GM19025 (cell line): Measurements from ENCODE around the gene KHDRBS1.
"Not testable (repeated sequence)": the region's sequence is repeated elsewhere in the genome, so short reads cannot be mapped to it uniquely, and the experiment has no call there.

Source experiments
- ATAC-seq: cut with Tn5 transposase; IDR thresholded peaks from one replicate; pipeline ENCODE4 v1.9.1; 2021; ENCODE audit warnings: mild to moderate bottlenecking, low read depth, moderate library complexity; ENCODE audit not compliant: unreplicated experiment

The KHDRBS1 gene

GRCh38 chr1:32060914-32061313 is 47.2 kb downstream of the KHDRBS1 start:
- ATAC-seq: no peak

- no peak for ATAC-seq
These were observed 49.2 kb downstream of the KHDRBS1 start for GRCh38 chr1:32062867-32063230.

- no peak for ATAC-seq
These were observed 49.6 kb downstream of the KHDRBS1 start for GRCh38 chr1:32063261-32063681.

GRCh38 chr1:32065613-32066488 is 52.2 kb downstream of the KHDRBS1 start:
- not testable (repeated sequence) for ATAC-seq

DNA sequence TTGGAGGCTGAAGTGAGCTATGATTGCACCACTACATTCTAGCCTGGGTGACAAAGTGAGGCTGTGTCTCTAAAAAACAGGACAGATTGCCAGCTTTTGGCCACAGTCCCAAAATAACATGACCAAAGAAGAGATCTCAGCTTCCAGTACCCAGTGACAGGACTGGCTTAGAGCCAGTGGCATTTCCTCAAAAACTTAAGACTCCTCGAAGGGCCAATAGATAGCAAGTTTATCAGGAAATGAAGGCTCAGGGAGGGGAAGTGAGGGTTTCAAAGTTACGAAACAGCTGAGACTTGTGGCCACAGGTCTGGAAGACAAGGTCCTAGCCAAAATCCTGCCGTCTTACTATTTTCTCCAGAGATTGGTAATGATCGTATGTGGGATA is 52.8 kb downstream of the KHDRBS1 start:
- ATAC-seq: no peak

DNA sequence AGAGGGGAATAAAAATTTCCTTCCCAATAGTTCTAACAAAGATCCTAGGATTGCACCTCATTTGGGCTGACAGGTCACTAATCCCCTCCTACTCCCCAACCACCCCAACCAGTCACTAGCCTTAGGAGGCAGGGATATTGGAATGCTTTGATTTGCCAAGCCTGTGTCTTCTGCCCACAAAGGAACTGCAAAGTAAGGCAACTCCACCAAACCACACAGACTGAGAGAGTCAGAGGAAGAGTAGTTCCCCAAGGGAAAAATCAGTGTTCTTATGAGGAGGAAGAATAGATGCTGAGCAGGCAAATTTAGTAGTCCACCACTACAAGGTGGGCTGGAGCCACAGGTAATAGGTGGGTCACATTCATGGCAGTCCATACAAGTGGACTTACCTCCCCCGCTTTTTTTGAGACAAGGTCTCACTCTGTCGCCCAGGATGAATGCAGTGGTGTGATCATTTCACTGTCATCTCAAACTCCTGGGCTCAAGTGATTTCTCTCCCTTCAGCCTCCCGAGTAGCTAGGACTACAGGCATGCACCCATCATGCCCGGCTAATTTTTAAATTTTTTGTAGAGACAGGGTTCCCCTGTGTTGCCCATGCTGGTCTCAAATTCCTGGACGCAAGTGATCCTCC is 55.4 kb downstream of the KHDRBS1 start:
- ATAC-seq: no peak

- no peak for ATAC-seq
These were observed 58.3 kb downstream of the KHDRBS1 start for GRCh38 chr1:32071758-32072621.

DNA sequence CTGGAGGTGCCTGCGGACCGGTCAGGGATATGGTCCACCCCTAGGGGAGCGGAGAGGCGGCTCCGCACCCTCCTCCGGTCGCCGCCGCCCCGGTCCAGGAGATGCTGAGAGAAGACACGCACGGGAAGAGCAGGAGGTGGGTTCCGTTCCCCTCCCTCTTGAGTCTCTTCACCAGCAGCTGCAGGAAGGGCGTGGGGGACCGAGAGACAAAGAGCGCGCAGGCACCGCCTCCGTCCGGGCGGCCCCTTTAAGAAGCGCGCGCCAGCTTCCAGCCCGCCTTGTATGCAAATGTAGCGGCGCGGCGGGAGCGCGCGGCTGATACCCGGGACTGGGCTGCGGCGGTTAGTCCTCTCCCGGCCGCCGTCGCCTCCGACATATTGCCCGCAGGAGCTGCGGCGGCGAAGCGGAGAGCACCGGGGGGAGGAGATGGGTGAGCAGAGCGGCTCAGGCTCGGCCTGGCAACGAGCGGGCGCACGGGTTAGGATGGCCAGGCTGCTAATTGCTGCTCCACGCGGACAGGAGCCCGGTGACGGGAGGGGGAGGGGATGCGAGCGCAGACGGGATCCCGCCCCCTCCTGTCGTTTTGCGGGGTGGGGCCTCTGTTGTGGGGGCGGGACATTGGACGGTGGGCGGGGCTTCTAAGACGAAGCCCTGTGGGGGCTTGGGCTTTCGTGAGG is 59.1 kb downstream of the KHDRBS1 start, which contains the start of gene TMEM39B:
Gene TMEM39B, plus strand, starts transcription at position 318 of the 677 bp plus-strand sequence. Its CDS starts 109 bp downstream, at position 427.
- peak; percentile 79 for ATAC-seq

DNA sequence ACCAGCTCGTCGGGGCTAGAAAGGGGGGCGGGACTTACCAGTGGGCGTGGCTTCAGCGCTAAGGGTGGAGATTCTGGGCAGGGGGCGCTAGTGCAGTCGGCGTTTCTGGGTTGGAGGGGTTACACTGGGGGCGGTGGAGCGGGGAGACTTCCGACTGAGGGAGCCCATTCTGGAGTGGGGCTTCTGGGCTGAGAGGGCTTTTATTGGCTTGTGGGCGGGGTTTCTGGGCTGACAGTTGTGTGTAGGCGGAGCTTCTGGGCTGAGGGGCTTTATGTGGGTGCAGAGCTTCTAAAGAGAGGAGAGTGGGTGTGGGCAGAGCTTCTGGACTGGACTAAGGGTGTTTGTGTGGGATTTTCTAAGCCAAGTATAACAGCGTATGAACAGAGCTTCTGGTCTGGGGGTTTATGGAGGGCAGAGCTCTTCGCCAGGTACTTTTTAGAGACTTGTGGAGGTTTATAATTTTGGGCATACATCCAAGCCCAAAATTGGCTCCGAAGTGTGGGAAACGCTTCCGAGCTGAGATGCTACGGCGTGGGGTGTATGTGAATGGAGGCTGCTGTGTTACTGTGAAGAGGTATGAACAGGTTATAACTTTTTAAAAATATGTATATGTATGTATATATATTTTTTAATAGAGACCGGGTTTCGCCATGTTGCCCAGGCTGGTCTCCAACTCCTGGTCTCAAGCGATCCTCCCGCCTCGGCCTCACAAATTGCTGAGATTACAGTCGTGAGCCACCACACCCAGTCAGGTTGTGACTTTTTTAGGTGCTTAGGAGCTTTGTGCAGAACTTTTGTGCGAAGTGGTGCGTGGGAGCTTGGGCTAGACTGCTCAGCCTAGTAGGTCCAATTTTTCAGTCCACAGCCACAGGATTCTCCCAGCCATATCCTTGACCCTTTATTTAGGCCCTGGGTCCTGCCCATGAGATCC is 59.9 kb downstream of the KHDRBS1 start:
- ATAC-seq: no peak

DNA sequence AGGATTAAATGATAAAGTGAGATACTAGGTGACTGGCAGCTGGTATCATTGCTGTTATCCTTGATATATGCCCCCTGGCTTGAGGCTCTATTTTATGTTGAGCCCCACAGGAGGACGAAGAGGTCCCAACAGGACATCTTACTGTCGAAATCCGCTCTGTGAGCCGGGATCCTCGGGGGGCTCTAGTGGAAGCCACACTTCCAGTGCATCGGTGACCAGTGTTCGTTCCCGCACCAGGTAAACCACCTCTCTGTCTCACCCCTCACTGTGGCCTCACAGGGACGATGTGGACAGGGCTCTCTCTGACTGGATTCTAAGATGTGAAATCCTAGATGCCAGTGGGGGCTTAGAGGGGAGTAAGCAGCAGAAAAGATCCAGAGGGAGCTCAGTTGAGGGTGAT is 61.2 kb downstream of the KHDRBS1 start:
- ATAC-seq: no peak

DNA sequence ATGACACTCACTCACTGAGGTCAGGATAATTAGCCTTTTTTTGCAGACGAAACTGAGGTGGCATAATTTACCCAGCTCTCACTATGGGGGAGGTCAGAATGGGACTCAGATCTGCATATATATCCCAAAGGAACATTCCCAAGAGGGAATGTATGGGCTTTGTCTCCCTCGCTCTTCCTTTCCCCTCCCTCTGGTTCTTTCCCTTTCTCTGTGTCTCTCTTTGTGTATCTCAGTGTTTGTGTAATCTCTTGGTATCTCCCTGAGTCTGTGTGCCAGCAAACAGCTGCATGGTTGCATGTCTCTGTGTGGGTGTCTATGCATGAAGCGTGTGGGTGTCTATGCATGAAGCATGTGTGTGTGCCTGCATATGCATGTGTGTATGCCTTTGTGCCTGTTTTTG is 63.8 kb downstream of the KHDRBS1 start:
- ATAC-seq: no peak

DNA sequence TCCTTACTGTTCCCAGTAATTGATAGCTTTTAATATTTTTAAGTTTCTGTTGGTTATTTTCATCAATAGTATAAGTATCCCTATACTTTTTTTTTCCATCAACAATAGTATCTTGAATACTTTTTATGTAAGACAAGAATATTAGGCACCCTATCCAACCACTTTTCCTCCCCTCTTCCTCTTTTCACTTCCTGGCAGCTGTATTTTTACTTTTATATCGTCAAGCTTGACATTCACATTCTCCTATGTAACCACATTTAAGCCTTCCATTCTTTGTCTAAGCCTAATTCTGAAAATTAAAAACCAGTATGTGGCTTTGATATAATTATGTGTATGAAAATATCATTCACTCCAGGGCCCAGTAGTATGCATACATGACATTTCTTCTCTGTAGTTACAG is 68.4 kb downstream of the KHDRBS1 start:
- ATAC-seq: no peak

- ATAC-seq: not testable (repeated sequence)
These were observed 72.7 kb downstream of the KHDRBS1 start for GRCh38 chr1:32086381-32086780.

DNA sequence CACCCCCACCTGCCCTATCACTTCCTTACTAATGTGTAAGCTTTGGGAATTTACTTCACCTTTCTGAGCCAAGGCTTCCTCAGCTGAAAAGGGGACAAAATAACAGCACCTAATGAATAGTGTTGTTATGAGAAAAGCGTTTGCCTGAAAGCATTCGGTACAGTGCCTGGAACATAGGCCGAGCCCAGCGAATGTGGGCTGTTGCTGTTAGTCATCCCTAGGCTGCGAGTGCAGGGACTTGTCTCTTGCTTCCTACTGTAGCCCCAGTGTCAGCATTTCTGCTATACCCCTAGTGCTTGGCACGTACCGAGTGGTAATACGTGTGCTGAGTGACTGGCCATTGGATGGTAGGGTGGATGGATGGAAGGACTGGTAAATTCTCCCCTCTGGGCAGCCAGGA is 77.5 kb downstream of the KHDRBS1 start:
- no peak for ATAC-seq

DNA sequence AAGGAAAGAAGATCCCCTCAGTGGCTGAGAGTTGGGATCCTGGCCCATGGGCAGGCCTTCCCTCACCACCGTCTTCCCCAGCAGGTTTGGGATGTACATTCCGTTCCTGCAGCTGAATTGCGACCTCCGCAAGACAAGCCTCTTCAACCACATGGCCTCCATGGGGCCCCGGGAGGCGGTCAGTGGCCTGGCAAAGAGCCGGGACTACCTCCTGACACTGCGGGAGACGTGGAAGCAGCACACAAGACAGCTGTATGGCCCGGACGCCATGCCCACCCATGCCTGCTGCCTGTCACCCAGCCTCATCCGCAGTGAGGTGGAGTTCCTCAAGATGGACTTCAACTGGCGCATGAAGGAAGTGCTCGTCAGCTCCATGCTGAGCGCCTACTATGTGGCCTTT is 77.9 kb downstream of the KHDRBS1 start:
- no peak for ATAC-seq
